HG03045 (cell line): ENCODE measurements around the gene SLC22A4.

Experiments
- ATAC-seq: cut with Tn5 transposase; IDR thresholded peaks from one replicate; pipeline ENCODE4 v1.9.1; 2021; ENCODE audit warnings: mild to moderate bottlenecking, moderate library complexity; ENCODE audit not compliant: unreplicated experiment

The SLC22A4 gene

DNA sequence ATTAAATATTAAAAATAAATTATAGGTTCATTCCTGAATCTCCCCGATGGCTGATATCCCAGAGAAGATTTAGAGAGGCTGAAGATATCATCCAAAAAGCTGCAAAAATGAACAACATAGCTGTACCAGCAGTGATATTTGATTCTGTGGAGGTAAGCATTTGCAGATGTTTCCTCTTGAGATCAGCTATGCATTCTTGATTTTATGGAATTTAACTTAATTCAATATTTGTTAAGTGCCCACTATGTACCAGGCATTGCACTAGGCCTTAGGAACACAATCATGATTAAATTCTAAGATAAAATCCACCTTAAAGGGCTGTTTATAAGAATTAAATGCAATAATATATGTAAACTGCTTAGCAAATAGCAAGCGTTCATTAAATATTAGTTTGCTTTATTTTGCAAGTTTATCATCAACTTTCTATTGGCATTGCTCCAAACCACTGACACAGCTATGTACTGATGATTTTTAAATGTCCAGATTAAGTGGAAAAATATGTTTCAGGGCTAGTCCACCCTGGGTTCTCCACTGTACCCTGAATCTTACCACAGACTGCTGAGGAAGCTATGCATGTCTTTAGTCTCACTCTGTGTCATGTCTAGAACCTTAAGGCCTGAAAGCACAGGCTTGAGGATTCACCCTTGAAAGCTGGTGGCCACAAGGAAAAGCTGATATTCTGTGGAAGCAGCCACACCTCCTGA is 33.2 kb downstream of the SLC22A4 start:
- ATAC-seq: no peak

DNA sequence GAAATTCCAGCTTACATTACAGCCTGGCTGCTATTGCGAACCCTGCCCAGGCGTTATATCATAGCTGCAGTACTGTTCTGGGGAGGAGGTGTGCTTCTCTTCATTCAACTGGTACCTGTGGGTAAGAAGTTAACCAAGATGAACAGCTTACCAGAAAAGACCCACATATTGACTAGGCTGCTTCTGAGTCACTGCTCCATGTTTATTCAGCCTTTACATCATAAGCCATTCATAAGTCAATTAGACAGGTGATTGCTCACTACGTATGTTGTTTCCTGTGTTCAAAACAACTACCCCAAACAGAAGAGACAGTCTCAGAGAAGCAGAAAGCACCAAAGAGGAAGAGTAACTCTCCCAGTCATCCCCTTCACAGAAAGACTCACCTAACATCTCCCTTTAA is 40.6 kb downstream of the SLC22A4 start:
- no peak for ATAC-seq

DNA sequence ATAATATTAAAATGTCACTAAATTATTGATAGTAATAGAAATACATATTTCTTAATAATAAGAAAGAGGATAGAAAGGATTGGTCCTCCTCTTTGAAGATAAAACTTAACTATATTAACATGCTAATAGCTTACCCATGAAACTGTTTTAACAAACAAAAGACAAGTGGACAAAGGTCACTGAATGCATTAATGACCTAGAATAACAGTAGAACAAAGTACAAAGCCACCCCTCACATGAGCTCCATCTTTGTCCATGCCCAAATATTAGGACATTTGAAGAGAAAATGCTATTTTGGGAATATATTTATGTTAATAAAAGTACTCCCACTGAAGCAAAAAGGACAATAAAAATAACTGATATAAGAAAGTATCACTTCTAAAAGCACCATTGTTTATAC is 41.2 kb downstream of the SLC22A4 start:
- no peak for ATAC-seq

GRCh38 chr5:132339502-132339901 is 45.3 kb downstream of the SLC22A4 start:
- no peak for ATAC-seq

DNA sequence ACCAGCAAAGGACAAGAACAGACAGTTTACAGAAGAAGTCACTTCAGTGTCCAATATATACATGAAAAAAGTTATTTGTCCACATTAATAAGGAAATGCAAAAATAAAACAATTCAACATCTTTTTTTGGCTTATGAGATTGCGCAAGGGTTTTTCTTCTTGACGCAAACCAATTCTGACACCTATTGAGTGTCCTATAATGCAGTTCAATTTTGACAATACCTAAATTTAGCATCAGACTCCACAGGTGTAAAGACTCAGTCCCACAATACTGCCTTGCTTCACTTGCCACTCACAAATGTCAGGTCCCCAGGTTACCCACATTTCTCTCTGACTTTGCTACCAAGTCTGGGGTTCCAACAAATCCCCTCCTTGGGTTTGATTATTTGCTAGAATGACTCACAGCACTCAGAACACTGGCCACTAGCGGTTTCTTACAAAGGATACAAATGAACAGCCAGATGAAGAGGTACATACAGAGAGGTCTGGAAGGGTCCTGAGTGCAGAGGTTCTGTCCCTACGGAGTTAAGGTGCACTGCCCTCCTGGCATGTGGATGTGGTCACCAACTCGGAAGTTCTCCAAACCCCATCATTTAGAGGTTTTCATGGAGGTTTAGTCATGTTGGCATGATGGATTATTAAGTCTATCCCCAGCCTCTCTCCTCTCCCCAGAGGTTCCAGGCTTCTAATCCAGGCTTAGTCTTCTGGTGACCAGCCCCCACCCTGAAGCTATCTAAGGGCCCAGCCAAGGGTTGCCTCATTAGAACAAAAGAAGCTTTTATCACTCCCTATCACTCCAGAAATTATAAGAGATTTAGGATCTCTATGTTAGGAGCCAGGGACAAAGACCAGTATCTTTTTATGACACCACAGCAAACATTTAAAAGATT is 48.3 kb downstream of the SLC22A4 start:
- no peak for ATAC-seq

- ATAC-seq: no peak
Measured at GRCh38 chr5:132344775-132345514, 50.8 kb downstream of the SLC22A4 start.

- no peak for ATAC-seq
Measured at GRCh38 chr5:132353486-132353995, 59.3 kb downstream of the SLC22A4 start.

- ATAC-seq: no peak
Measured at GRCh38 chr5:132354381-132355139, 60.4 kb downstream of the SLC22A4 start.

DNA sequence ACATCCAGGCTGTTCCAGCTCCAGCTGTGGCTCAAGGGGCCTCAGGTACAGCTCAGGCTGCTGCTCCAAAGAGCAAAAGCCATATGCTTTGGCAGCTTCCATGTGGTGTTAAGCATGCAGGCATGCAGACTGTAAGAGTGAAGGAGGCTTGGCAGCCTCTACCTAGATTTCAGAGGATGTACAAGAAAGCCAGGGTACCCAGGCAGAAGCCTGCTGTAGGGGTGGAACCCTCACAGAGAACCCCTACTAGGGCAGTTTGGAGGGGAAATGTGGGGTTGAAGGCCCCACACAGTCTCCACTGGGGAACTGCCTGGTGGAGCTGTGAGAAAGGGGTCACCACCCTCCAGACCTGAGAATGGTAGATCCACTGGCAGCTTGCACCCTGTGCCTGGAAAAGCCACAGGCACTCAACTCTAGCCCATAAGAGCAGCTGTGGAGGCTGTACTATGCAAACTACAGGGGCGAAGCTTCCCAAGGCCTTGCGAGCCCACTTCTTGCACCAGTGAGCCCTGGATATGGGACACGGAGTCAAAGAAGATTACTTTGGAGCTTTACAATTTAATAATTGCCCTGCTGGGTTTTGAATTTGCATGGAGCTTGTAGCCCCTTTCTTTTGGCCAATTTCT is 61.1 kb downstream of the SLC22A4 start:
- no peak for ATAC-seq

- ATAC-seq: no peak
Measured at GRCh38 chr5:132358775-132359174, 64.6 kb downstream of the SLC22A4 start.

DNA sequence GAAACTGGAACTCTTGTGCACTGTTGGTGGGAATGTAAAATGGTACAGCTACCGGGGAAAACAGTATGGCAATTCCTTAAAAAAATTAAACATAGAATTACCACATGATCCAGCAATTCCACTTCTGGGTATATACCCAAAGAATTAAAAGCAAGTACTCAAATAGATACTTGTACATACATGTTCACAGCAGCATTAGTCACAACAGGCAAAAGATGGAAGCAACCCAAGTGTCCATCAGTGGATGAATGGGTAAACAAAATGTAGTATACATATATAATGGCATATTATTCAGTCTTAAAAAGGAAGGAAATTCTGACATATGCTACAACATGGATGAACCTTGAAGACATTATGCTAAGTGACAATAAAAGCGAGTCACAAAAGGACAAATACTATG is 67.9 kb downstream of the SLC22A4 start:
- no peak for ATAC-seq

- ATAC-seq: no peak
Measured at GRCh38 chr5:132363431-132364112, 69.4 kb downstream of the SLC22A4 start.

DNA sequence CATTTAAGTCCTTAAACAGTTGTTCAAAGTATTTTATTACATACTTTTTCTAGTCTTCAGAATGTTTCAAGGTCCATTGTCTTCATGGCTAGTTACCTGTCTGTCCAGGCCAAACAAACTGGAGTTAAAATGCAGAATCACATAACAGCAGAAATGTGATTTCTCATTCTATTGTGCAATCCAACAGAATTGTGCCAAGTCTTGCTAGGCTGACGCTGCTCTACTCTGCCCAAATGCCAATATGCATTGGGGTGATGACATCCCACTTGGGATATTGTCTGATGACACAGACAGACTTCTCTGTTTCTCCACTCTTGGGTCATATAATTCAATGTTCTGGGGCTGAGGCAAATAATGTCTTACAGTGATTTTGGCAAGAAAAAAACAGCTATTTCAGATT is 70.1 kb downstream of the SLC22A4 start:
- ATAC-seq: no peak

GRCh38 chr5:132365213-132365612 is 71.0 kb downstream of the SLC22A4 start:
- ATAC-seq: no peak

DNA sequence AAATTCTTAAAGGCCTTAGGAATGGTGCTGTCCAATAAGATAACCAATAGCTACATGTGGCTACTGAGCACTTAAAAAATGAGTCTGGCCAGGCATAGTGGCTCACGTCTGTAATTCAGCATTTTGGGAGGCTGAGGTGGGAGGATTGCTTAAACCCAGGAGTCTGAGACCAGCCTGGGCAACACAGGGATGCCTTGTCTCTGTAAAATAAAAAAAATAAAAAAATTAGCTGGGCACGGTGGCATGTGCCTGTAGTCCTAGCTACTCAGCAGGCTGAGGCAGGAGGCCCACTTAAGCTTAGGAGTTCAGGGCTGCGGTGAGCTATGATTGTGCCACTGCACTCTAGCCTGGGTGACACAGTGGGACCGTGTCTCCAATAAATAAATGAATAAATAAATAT is 74.0 kb downstream of the SLC22A4 start:
- ATAC-seq: no peak

DNA sequence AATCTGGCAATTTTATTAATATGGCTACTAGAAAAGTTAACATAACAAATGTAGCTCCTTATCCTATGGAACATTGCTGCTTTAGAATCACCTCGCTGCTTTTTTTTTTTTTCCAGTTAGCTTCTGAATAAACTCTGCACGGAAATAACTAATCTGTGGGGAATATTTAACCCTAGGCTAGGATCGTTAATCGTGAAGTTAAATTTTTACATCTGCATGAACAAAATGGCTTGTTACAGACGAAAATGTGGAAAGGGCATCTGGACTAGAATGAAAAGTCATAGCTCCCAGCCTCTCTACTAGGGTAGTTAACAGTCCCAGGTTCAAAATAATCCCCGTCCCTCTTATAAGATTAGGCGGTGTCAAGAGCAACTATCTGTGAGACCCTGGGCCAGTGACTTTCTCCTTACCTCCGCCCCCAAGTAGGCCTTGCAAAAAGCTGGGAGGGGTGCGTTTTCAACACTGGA is 74.8 kb downstream of the SLC22A4 start:
- no peak for ATAC-seq

DNA sequence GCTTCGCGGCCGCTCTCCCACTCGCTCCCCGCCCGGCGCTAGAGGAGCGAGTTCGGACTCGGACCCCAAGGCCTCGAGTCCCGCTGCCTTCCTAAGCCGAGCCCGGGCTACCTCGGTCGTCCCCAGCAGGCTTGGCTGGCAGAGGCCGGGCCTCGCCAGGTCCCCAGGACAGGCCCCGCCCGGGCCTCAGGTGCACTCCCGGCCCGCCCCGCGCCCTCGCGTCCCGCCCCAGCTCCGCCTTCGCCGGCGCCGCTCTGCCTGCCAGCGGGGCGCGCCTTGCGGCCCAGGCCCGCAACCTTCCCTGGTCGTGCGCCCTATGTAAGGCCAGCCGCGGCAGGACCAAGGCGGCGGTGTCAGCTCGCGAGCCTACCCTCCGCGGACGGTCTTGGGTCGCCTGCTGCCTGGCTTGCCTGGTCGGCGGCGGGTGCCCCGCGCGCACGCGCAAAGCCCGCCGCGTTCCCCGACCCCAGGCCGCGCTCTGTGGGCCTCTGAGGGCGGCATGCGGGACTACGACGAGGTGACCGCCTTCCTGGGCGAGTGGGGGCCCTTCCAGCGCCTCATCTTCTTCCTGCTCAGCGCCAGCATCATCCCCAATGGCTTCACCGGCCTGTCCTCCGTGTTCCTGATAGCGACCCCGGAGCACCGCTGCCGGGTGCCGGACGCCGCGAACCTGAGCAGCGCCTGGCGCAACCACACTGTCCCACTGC is 75.4 kb downstream of the SLC22A4 start, which contains the start of gene SLC22A5:
Gene SLC22A5 (plus strand): TSS at position 237 of the 707 bp plus-strand sequence. CDS start 263 bp downstream, at position 500.
- peak; percentile 89 for ATAC-seq

DNA sequence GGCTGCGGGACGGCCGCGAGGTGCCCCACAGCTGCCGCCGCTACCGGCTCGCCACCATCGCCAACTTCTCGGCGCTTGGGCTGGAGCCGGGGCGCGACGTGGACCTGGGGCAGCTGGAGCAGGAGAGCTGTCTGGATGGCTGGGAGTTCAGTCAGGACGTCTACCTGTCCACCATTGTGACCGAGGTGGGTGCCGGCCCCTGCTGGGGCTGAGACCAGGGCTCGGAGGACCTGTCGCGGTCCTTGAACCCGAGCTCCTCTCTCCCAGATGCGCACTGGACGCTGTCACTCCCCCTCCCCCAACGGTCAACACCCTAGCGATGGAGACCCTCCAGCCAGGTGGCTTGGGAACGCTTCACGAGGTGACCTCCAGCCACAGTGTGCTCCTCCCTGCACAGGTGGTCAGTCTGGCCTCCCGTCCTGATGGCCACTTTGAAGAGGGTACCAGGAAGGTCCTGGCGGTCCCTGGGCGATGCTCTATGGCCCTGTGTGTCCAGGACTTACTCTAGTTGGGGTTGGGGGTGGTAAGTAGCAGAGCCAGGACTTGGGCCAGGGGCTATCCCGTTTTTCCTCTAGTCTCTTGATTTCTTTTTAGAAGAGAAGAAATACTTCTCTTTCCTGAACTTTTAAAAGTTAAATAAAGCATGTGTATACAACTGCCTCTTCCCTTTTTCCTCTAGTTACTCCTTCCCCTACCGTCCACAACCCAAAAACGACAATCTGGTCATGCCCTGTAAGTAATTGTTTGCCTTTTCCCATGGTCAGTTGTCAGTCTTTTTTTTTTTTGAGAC is 76.2 kb downstream of the SLC22A4 start:
- ATAC-seq: no peak
